ENCODE results near the gene POU3F1.

Gene POU3F1

DNA sequence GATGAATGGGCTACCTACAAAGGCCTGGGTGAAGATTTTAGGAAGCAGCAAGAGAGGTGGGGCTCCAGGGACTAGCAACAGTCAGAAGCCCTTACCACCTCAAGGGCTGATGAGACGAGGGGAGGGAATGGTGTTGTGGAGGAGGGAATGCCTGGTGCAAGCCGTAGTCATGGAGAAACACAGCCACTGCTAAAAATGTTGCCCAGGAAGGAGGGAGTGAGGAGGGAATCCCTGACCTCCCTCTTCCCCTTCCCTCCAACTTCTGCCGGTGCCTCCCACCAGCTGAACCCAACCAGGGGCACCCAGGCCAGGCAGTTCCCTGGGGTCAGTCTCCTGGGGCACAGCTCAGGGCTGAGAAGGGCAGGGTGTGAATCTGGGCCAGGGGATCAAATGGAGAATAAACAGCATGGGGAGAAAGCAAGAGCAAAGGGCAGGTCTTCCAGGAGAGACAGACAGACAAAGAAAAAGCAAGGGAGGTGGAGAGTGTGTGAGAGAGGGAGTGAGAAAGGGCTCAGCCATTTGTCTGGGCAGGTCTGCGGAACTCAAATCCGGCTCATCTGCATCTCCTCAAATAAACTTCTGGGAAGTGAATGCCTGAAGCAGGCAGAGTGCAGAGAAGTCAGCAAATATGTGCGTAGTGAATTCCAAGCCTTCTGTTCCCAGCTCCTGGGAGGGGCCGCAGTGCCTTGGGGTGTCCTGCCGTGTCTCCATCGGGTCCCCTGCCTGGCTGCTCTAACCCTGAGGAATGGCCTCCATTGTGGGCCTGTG is 27.1 kb upstream of the POU3F1 start:
- DNase-seq (ENCODE audit: low spot score), result no peak

DNA sequence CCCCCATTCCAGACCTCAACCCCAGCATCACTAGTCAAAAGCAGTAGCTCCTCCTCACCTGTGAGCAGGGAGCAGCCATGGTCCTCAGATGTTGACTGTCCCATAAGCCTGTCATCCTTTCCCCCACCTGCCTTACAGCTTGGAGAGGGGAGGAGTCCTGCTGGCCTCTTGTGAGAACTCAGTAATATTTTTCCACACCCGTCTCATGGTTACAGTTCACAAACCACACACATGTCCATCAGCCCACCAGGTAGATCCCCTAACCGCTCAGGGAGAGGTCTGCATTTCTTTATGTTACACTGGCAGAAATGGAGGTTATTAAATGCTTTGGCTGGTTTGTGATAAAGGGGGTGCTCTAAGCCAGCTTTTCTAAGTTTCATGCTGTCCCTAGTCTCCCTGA is 26.3 kb upstream of the POU3F1 start:
- DNase-seq (ENCODE audit: low spot score), result no peak

DNA sequence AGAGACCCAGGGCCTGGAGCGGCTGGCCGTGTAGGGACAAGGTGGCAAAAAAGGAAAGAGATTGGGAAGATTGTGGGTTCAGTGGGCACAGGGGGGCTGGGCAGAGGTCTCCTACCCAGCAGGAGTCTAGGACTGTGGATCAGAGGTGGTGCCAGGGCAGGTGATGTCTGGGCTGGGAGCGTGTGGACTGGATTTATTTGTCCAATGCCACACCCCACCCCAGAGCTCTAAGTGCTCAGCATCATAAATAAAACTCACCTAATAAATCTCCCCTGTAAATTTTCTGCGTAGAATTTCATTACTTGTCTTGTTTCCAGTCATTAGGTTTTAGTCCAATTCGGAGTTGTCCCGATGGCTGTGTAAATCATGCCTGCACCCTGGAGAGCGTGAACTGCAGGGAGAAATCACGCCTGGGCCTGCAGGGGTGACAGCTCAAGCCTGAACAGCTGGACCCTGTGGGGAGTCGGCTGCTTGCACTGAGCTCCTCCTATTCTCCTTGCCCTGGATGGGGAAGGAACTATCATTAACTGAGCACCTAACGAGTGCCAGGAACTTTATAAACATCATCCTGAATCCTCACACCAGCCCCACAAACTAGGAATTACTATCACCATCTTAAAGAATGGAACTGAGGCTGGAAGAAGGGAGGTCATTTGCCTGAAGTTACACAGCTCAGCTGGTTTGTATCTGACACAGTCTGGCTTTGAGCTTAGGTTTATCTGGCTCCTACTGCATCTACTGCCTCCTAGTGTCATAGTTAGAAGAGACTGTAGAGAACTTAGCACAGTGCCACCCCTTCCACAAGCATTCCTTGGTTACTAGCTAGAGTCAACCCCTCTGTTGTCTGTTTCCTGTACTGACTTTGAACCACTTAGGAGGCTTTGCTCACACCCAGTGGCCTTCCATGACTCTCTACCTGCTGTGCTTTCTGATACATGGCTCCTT is 25.0 kb upstream of the POU3F1 start:
- DNase-seq (ENCODE audit: low spot score), result no peak

DNA sequence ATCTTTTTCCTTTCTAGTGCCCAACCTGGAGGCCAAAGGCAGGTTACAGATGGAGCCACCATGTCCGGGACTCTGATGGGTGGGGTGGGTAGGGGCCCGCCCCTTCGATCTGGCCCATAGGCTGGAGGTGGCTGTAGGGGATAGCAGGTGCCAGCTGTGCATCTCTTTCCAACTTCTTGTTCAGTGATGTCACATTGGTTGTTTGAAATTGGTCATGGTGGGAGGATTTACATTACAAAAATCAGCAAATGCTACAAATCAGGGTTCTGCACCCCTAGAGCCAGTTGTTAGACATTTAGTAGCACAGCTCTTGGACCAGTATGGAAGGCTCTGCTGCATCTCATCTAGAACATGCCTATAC is 22.4 kb upstream of the POU3F1 start:
- DNase-seq (ENCODE audit: low spot score), result no peak

DNA sequence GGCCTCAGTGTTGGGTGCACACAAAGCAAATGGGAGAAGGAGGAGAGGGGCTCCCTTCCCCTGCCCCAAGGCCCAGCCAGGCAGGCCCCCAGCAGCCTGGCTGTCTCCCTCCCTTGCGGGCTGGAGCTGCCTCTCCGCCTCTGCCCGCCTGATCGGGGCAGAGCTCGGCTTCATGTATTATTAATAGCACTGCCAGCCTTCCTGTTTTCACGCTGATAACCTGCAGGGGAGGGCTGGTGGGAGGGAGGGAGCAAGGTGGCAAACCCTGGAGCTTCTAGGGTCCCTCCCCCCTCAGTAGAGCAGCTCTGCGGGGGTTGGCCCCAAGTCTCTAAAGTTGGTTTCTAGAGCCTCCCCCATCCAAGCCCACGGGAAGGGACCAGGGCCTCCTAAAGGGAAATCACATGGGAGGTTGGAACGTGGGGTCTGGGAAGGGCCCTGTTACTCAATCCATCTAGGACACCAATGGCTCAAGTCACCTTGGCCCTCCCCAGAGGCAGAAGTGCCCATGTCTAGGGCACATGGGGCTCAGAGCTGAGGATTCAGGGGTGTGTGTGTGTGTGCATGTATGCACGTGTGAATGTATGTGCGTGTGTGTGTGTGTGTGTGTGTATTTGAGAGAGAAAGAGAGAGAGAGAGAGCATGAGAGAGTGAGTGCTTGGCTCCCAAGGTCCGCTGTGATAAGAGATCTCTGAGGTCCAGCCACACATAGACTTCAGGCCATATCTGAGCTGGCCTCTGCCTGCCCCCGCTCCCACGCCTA is 21.8 kb upstream of the POU3F1 start:
- DNase-seq (ENCODE audit: low spot score), result no peak

DNA sequence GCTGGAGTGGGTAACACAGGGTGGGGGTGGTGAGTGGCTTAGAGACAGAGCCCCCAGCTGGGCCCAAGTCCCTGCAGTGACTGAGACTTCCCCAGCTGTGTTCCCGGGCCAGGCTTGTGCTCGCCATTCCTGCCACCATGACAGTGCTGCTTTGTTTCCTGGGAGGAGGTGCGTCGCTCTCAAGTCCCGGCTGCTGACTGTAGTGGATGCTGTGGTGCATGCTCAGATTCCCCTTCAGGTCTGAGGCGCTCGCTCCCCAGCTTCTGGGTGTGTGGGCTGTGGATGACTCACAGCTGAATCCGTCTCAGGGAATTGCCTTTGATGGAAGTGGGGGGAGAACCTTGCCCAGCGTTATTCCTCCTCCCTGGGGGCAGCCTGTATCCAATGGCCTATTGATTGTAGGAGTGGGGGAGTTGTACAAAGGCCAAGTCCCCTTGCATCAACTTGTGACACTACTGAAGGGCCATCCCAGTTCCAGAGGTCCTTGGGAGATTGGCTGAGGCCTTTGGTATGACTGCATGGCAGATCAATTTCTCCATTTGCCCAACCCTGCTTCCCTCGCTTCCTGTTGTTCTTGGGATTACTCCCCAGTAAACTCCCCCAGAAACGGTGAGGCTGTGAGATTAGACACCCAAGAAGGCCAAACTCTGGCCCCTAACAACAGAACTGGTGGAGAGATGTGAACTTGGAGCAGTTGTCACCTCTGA is 17.8 kb upstream of the POU3F1 start:
- no peak for DNase-seq (ENCODE audit: low spot score)

DNA sequence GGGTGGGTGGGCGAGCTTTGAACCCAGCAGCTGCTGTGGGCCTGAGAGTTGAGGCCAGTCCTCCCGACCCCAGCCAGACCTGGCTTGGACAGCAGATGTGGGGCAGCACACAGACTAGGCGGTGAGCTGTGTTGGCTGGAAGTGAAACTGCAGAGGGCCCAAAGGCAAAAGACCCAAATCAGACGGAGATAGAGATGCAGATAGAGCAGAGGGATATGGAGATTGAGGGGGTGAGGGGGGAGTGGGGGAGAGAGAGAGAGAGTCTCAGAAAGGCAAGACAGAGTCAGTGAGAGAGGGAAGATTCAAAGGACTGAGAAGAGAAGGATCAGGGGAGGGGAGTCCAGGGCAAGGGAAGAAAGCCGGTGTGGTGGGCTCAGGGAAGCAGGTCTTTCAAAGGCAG is 17.0 kb upstream of the POU3F1 start:
- DNase-seq (ENCODE audit: low spot score), result no peak

DNA sequence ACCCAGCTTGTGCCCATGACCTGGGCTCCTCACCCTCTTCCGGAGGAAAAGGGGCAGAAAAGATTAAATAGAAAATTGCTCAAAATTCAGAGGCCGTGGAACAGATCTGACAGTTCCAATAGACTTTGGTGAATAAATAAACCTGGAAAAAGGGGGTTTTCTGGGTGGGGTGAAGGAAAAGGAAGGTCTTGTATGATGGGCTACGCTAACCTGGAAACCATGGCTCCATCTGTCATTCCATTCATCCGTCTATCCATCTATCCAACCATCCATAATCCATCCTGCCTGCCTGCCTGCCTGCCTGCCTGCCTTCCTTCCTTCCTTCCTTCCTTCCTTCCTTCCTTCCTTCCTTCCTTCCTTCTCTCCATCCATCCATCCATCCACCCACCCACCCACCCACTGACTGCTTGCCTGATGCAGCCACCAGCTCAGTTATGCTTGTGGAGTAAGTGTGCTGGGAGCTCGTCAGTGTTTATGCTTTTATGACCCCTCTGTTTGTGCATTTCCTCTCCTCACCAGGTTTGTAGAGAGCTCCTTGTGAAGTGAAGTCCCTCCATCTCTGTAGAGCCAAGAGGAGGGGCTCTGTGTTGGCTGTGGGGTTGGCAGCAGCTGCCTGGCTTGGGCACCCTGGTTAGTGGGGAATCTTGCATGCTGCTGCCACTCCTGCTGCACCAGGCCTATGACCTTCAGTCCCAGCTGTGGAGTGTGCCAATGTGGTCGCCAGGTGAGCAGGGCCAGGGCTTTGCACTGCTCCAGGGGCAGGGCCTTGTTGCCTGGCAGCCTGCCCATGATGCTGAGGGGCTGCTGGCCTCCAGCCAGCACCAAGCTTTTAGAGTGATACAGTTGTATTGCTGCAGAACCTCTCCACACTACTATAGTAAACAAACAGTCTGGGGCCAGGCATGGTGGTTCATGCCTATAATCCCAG is 16.0 kb upstream of the POU3F1 start:
- no peak for DNase-seq (ENCODE audit: low spot score)

DNA sequence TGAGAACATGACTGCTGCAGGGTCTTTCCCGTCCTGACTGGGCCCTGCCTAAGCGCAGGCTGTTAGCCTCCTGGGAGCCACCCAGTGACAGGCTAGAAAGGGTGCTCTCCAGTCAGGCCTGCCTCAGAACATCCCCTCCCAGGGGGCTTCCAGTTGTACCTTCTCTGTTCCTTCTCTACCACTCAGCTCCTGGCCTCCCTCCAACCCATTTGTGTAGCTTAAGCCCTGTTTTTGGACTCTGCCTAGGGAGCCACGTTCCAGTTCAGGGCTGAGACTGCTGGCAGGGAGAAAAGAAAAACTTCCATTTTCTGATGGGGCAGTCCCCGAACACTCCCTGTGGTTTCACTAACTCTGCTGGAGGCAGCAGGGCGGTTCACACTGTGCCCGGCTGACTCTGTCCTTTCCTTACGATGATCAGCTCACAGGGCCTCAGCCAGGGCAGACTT is 15.3 kb upstream of the POU3F1 start:
- DNase-seq (ENCODE audit: low spot score), result no peak

DNA sequence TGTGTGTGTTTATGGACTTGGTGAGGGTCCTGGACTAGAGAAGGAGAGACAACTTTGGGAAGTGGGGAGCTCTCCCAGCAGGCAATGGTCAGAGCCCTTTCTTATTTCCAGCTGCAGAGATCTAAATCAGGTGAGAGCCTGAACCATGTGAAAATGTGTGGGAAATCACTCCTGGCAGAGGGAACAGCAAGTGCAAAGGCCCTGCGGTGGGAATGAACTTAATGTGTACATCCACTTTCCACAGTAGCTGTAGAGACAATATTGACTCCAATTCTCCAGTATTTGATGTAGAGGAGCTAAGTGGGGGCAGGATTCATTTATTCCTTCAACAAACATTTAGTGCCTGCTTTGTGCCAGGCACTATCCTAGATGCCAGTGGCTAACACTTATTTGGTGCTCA is 14.7 kb upstream of the POU3F1 start:
- DNase-seq (ENCODE audit: low spot score), result no peak

DNA sequence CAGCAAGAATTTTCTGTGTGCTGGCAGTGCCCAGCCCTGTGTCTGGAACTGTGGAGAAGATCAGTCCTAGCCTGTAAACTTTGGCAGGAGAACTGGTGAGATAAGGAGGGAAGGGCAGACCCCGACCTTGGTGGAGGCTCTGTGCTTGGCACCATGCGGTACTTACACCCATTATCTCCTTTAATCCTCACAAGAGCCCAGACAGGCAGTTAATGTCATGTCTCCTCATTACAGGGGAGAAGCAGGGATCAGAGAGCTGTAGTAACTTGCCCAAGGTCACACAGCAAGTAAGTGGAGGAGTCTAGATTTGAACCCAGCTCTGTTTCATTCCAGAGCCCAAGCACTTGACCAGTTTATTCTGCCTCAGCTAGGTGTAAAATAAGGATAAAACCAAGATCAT is 13.9 kb upstream of the POU3F1 start:
- no peak for DNase-seq (ENCODE audit: low spot score)

DNA sequence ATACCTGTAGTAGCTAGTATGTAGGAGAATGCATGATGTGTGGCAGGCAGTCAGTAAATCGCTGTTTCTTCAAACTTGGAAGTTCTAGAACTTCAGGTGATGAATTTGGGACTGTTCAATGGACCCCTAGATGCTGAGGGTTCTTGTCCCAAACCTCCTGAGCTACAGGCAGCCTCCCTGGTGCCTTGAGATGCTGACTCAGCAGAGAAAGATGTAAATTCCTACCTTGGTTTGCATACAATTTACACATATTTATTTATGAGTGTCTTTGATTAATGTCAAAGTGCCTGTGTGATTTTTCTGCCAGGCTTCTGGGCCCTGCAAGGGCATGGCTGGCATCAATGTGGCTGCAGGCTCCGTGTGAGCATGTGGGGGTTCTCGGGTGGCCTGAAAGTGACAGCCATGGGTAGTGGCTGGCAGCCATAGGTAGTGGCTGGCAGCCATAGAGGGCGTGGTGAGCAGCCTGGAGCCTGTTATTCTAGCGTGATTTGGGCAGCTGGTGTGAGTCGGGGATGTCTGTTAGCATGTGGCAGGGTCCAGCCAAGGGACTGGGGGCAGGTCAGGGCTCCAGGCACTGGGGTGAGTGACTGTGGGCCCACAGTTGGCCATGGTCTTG is 13.2 kb upstream of the POU3F1 start:
- no peak for DNase-seq (ENCODE audit: low spot score)

DNA sequence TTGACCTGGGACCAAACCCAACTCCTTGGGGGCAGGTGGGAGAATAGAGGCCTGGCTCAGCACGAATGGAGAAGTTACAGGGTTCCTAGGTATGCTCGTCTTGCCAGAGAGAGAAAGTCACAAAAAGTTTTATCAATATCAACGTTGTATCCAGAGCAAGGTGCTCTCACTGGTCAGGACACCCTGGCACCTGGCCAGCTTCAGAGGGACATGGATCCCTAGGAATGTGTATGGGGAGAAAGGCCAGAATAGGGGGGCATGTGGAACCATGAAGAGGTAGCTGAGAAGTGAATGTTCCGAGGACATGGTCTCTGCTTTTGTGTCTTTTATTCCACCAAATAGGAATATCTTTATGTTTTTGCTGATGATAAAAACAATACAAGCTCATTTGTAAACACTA is 9.4 kb upstream of the POU3F1 start:
- DNase-seq (ENCODE audit: low spot score), result no peak

DNA sequence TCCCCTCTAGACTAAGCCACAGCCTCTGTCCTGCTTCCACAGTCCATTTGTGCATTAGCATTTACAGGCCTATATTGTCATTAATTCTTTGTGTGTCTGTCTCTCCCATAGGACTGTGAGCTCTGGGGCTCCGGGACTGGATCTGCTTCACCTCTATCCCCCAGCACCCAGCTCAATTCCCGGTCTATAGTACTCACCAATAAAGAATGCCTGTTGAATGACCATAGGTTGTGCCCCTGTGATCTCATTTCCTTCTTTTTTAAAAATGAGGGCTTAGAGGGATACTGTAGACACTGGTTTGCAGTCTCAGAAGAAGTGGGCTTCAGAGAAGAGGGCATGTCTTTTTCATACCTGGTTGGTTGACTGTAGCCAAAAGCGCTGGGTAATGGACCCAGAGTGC is 8.8 kb upstream of the POU3F1 start:
- no peak for DNase-seq (ENCODE audit: low spot score)

DNA sequence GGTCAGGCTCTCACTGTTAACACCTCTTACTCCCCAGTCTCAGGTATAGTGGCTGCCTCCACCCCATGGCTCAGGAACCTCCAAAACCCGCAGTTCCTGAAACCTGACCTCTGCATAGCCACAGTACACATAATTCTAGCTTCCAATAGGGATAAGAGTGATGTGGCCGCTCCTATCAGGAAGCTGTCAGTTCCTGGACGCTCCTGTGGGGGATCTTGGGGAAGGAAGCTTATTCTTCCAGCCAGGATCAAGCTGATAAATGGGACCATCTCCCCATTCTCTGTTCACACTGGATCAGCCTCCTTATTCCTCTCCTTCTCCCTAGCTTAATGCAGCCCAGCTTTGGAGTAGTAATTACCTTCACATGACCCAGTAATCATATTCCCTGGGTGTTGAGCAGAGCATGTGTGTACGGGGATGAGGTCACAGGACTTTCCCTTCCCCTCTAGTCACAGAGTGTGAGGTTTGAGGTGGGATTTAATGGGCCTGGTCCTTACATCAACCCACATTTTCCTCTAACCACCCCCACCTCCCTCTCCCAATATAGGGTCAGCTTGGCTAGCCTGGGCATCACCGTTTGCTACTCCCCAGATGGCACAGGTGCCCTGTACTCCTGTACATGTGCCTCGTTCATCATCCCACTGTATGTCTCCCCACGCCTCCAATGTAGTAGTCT is 7.0 kb upstream of the POU3F1 start:
- DNase-seq (ENCODE audit: low spot score), result no peak

DNA sequence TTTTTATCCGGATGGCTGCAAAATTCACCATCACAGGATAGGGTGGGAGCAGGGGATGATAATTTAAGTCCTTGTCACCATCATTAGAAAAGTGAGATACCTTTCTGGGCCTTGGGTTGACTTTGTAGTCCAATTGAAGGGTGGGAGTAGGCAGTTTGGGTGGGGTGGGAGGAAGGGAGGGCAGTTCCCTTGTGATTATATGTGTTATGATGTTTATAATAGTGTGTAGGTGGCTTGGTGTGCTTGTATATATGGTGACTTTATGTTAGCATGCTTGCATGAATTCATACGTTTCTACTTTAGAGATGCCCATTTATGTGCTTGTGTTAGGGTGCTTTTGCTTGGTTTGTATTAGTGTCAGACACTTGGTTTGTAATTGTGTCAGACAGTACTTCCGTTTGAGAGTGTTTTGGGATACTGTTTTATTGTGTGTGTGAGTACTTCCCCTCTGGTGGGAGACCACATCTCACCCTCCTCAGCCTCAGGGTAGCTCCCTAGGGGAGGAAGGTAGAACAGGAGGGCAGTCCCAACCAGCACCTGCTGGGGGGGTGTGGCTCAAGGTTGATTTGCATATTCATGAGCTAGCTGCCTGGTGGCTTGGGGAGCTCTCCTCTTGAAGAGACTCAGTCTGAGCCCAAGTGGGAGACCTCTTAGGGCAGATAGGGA is 6.3 kb upstream of the POU3F1 start:
- DNase-seq (ENCODE audit: low spot score), result no peak

DNA sequence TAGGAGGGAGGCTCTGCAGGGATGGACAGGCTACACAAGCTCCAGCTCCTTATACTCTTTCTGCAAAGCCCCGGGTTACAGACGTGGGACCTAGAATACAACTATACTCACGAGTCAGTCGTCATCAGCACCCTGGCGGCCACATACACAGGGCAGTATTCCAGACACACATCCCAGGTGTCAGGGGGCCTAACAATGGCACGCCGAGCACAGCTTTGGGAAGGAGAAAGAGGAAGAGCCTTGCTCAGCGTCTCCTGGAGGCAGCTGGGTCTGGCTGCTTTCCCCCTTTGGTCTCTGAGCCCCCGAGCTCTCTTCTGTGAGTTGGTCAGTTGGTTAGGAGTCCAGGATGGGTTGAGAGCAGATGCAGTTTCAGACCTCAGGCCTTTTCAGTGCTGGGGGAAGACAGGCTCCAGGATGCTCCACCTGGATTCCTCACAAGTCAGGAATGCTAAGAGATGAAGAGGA is 4.5 kb upstream of the POU3F1 start:
- no peak for DNase-seq (ENCODE audit: low spot score)

DNA sequence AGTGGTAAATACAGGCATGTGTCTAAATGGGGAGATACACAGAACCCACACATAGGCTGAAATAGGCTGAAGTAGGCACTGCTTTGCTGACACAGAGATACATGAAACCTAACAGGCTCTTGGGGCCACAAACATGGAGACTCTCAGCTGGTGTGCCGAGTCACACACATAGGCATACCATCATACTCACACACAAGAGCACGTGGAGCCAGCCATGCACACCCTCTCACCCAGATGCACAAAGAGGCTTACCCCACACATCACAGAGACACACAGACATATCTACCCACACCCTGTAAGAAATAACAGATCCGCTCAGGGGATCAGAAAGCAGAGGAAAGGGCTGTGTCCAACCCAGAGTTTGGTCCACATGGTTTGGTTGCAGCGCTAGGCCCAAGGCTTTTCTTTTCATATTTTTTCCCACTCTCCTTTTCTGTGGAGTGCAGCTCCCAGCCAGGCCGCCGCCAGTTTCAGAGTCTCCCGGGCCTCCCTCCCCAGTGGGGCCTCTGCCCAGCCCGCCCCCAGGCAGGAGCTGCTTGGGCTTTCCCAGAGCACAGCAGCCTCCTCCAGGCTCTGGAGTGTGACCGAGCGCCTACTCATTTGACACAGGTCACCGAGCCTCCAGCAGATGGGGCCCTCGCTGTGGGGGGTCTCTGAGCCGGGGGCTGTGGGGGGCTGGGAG is 3.9 kb upstream of the POU3F1 start:
- no peak for DNase-seq (ENCODE audit: low spot score)
